Stomach (tissue), 4 donors: ENCODE measurements around the gene CRADD.

Experiments used
- EP300 ChIP-seq: sonication (generic); formaldehyde crosslinking; IDR thresholded peaks from one replicate; pipeline ENCODE4 v1.6.1; 2017; ENCODE audit warnings: antibody characterized with exemption
- POLR2A ChIP-seq, 4 donors: fragments of 450-650 bp; IDR thresholded peaks; one replicate each; pipeline ENCODE4 v1.6.1; 2016; ENCODE audit warnings: antibody characterized with exemption in 4 of 4, control low read depth in 2 of 4, mild to moderate bottlenecking in 1 of 4, moderate library complexity in 1 of 4
- POLR2AphosphoS5 ChIP-seq, 3 donors: sonication (generic); formaldehyde crosslinking; IDR thresholded peaks; one replicate each; pipeline ENCODE4 v1.6.1; 2016; ENCODE audit warnings: antibody characterized with exemption in 3 of 3
- TF ChIP-seq, protein P1 (sequence below), 7 experiments: fragments of 450-650 bp in 4 of 7; fragments of 200-600 bp in 3 of 7; sonication (generic) in 3 of 7; IDR thresholded peaks; one replicate each; pipeline ENCODE4 v1.5.1; 2016 to 2019; ENCODE audit warnings: antibody characterized with exemption in 7 of 7, control low read depth in 2 of 7, mild to moderate bottlenecking in 1 of 7

DNA sequence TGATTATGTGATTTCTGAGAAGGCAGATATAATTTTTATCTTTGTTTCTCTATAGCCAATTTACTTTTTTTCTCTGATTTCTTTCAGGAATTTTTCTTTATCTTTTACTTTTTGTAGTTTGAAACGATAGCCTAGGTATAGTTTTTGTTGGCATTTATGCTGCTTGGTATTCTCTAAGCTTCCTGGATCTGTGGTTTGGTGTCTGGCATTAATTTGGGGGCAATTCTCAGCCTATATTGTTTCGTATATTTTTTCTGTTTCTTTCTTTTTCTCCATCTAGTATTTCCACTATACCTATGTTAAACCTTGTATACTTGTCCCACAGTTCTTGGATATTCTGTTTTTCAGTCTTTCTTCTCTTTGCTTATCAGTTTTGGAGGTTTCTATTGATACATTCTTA is 45.0 kb downstream of the CRADD start:
- TF ChIP-seq, protein P1, sequence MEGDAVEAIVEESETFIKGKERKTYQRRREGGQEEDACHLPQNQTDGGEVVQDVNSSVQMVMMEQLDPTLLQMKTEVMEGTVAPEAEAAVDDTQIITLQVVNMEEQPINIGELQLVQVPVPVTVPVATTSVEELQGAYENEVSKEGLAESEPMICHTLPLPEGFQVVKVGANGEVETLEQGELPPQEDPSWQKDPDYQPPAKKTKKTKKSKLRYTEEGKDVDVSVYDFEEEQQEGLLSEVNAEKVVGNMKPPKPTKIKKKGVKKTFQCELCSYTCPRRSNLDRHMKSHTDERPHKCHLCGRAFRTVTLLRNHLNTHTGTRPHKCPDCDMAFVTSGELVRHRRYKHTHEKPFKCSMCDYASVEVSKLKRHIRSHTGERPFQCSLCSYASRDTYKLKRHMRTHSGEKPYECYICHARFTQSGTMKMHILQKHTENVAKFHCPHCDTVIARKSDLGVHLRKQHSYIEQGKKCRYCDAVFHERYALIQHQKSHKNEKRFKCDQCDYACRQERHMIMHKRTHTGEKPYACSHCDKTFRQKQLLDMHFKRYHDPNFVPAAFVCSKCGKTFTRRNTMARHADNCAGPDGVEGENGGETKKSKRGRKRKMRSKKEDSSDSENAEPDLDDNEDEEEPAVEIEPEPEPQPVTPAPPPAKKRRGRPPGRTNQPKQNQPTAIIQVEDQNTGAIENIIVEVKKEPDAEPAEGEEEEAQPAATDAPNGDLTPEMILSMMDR (IDR thresholded peaks at IDR 0.05) = no peak
- TF ChIP-seq POLR2A (IDR thresholded peaks at IDR 0.05) (no peak), EP300 (no peak), POLR2AphosphoS5 (IDR thresholded peaks at IDR 0.05) (no peak)
